Adipose tissue (tissue), 3 donors: ENCODE data around the gene OVOL1. TPM values are rescaled to one million over a fixed set of nuclear protein-coding genes. Genes with fewer than 3 reads are reported as not detected.

Experiments used
- H3K27ac ChIP-seq: one replicate; pipeline ENCODE4 v1.5.1; 2013; ENCODE audit warnings: low read depth, low read length
- WGBS, 3 donors: extraction: QIAGEN DNeasy Blood & Tissue Kit; methylation state at CpG; one replicate each; pipeline ENCODE4 v1.1.7; 2013; 5-methylcytosine and 5-hydroxymethylcytosine counted together
- polyA plus RNA-seq, 3 donors: library from polyadenylated mRNA; stranded (reverse); fragments of 200-250 nt; gene quantifications; one replicate each; pipeline ENCODE4 v1.2.3, GENCODE V29; 2013
- donor health status: healthy with polysubstance abuse.
- donor health status: Bipolar disorder and iron deficiency.
- donor health status: healthy.

The OVOL1 gene
- polyA plus RNA-seq, 3 donors = 0.21 to 0.68 TPM; not detected in 1

- 42 to 88% (median 88%) methylated on average over 6 of the region's 6 CpGs for WGBS, 3 donors
- no peak overlapping the region for H3K27ac ChIP-seq
Observed at GRCh38 chr11:65788821-65789220, 2.0 kb downstream of the OVOL1 start.

- H3K27ac ChIP-seq = no peak overlapping the region
- 60 to 87% (median 84%) methylated on average over 14 of the region's 14 CpGs for WGBS, 3 donors
Observed at GRCh38 chr11:65789230-65790103, 2.6 kb downstream of the OVOL1 start.

GRCh38 chr11:65790104-65790901, 3.4 kb downstream of the OVOL1 start:
- no peak overlapping the region for H3K27ac ChIP-seq
- WGBS, 3 donors = 88 to 90% (median 88%) methylated on average over 13 of the region's 13 CpGs

DNA sequence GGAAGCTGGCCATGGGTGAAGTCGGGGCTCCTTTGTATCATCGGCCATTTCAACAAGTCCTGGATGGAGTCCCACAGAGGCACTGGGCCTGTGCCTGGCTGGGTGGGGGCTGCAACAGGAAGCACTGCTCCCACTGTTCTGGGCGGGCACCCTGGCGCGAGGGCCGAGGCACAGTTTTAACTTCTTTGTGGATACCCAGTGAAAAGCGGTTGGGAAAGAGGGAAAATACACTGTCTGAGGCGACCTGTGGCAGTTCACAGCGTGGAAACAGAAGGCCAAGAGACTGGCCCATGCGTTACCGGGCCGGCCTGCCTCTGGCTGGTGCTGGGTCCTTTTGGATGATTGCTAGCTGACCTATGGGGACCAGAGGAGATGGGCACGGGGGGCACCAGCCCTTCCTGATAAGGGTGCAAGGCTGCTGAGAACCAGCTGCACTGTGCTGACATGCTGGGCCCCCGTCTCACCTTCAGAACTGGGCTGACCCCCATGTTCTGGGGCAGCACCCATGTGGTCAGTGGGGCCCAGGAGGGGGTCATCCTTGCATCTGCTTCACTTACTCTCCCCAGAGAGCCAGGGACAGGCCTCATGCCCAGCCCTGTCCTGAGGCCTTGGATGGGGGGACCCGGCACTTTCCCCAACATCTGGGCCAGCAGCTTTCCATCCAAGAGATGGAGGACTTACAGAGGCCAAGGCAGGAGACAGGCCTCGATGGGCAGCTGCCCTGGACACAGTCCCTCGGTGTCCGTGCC, 4.2 kb downstream of the OVOL1 start:
- WGBS, 3 donors = 86 to 91% (median 90%) methylated on average over 18 of the region's 18 CpGs
- no peak overlapping the region for H3K27ac ChIP-seq

DNA sequence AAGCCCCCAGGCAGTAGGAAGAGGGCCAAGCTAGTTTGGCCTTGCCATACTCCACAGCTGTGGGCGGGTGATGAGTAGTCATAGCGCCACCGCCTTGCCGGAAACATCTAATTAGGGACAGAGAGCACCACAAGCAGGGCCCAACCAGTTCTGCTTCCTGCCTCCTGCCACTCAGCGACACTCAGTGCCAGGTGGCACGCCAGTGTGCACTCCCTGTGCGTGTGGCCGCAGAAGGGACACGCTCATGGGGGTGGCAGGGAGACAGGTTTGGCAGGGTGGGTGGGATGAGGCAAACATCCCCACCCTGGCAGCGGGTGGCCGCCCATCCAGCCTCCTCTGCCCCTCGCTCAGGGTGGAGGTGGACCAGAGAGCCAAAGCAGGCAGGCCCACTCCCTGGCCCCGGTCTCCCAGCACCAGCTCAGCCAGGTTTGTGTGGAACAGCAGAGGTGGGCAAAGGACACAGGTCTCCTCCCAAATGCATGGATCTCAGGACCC, 4.9 kb downstream of the OVOL1 start:
- H3K27ac ChIP-seq = no peak overlapping the region
- whole genome bisulfite sequencing, 3 donors = 57 to 72% (median 64%) methylated on average over 13 of the region's 13 CpGs

GRCh38 chr11:65792456-65792855, 5.6 kb downstream of the OVOL1 start:
- 88 to 91% (median 89%) methylated on average over 16 of the region's 16 CpGs for WGBS, 3 donors
- H3K27ac ChIP-seq = no peak overlapping the region

GRCh38 chr11:65793144-65793581, 6.3 kb downstream of the OVOL1 start:
- WGBS, 3 donors = 22 to 64% (median 64%) methylated on average over 16 of the region's 16 CpGs
- H3K27ac ChIP-seq = no peak overlapping the region

GRCh38 chr11:65793625-65794400, 7.0 kb downstream of the OVOL1 start:
- no peak overlapping the region for H3K27ac ChIP-seq
- 78 to 90% (median 87%) methylated on average over 29 of the region's 29 CpGs for WGBS, 3 donors

DNA sequence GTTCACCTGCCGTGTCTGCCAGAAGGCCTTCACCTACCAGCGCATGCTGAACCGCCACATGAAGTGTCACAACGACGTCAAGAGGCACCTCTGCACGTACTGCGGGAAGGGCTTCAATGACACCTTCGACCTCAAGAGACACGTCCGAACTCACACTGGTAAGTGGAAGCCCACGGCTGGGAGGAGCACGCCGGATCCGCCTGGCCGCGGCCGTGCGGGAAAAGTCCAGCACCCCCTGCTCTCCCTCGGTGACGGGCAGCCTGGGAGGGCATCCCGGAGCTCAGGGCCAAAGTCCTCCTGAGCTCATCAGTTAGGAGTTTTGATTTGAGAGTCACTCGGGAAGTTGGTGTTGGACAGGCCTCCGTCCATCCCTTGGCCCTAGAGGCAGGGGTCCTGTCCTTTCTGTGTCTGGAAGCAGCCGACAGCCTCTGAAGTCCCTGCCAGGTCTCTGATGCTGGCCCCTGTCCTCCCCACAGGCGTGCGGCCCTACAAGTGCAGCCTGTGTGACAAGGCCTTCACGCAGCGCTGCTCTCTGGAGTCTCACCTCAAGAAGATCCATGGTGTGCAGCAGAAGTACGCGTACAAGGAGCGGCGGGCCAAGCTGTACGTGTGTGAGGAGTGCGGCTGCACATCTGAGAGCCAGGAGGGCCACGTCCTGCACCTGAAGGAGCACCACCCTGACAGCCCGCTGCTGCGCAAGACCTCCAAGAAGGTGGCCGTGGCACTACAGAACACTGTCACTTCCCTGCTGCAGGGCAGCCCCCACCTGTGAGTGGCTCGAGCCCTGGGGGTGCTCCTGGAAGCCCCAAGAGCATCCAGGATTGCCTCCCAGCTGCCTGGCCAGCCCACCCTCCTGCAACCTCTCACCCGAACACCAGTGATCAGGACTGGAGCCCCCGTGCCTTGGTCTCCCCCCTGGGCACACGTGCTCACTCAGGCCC, 8.0 kb downstream of the OVOL1 start:
- H3K27ac ChIP-seq = no peak overlapping the region
- 88 to 91% (median 91%) methylated on average over 40 to 42 of the region's 42 CpGs for WGBS, 3 donors

GRCh38 chr11:65796726-65797601, 10.1 kb downstream of the OVOL1 start:
- no peak overlapping the region for H3K27ac ChIP-seq
- 75 to 79% (median 77%) methylated on average over 15 of the region's 15 CpGs for WGBS, 3 donors

DNA sequence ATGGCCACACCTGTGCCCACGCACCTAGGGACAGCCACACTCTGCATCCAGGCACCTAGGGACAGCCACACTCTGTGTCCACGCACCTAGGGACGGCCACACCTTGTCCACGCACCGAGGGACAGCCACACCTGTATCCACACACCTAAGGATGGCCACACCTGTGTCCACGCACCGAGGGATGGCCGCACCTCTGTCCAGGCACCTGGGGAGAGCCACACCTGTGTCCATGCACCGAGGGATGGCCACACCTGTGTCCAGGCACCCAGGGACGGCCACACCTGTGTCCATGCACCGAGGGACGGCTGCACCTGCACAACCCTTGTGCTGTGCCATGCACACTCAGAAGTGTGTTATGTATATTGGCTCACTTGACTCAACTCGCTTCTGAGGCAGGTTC, 10.8 kb downstream of the OVOL1 start:
- no peak overlapping the region for H3K27ac ChIP-seq
- WGBS, 3 donors = 80 to 88% (median 82%) methylated on average over 13 of the region's 13 CpGs

DNA sequence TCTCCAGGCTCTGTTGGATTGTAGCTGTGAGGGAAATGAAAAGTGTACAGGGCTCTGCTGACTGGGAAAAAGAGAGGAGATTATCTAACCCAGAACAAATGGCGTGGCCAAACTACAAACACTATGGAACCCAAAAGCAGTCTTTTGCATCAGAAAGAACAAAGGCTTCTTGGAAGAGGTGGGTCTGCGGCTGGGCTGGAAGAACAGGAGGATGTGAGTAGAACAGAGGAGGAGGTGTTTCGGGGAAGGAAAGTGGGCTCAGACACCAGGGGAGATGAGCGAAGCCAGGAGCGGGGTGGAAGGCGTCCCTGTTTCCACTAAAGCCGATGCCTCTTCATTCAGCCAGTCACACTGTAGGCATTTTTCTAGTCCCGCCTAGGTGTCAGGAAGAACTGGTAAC, 12.0 kb downstream of the OVOL1 start:
- WGBS, 3 donors = 86 to 93% (median 90%) methylated on average over 8 of the region's 8 CpGs
- H3K27ac ChIP-seq = no peak overlapping the region

- no peak overlapping the region for H3K27ac ChIP-seq
- WGBS, 3 donors = 78 to 83% (median 82%) methylated on average over 18 of the region's 18 CpGs
Observed at GRCh38 chr11:65801153-65801987, 14.5 kb downstream of the OVOL1 start.

- 62 to 81% (median 78%) methylated on average over 9 of the region's 9 CpGs for WGBS, 3 donors
- H3K27ac ChIP-seq = no peak overlapping the region
Observed at GRCh38 chr11:65802841-65803240, 16.0 kb downstream of the OVOL1 start.

DNA sequence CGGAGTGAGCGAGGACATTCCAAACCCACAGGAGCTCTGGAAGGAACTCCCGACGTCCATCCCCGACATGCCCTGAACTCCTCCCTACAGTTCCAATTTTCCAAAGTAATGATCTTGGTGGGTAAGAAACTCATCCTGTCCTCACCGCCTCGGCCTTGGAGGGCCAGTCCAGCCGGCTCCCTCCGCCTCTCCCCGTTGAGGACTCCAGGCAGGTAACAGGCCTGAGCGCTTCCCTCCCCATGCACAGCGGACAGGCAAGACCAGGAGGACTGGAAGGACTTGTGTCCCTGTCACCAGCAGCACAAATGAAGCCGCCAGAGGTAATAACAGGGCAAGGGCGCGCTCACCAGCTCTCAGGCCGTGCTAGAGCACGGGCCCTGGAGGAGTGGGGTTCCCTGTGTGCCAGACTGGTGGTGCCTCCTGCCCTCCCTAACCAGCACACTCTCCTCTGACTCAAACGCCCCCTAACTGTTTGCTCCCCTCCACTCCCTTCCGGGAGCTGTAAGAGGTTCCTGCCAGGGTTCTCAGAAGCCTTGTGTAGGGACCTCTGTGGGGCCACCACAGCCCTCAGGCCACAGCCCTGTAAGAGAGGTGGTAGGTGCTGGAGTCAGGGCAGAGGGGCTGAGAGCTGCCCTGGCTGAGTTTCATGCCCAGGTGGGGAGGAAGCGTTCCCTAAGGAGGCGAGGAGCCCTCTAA, 17.1 kb downstream of the OVOL1 start:
- H3K27ac ChIP-seq = no peak overlapping the region
- 55 to 56% (median 56%) methylated on average over 21 of the region's 21 CpGs for WGBS, 3 donors
